ENCODE data around the gene RUSC1. TPM values are rescaled to one million over a fixed set of nuclear protein-coding genes. Genes with fewer than 3 reads are reported as not detected.
"Not testable (repeated sequence)": the region's sequence is repeated elsewhere in the genome, so short reads cannot be mapped to it uniquely, and the experiment has no call there.

RUSC1 gene
- polyA plus RNA-seq, 1 of the 3 experiments (the other 2 are of a cell fraction), result 49.9 TPM

GRCh38 chr1:155287987-155288543, 32.6 kb upstream of the RUSC1 start:
- ChIA-PET POLR2A (no interaction called here), CTCF (interaction anchor here (0.8 kb wide), 1 partner anchor 20 kb away, joined by 3 read pairs; the partner anchor contains the start of gene FDPS)
- H3K9ac ChIP-seq, result no peak overlapping the region
- H2AFZ ChIP-seq (ENCODE audit: low read depth), result no peak overlapping the region
- no peaks in the 10 kb centered on the region for H4K20me1 ChIP-seq (ENCODE audit: insufficient read depth)
- no peaks in the 10 kb centered on the region for H3K27me3 ChIP-seq (ENCODE audit: insufficient read depth)
- WGBS (ENCODE audit: low lambda C conversion rate), result 89% methylated on average over 14 of the region's 21 CpGs
- no peaks in the 10 kb centered on the region for H3K36me3 ChIP-seq (replicated peaks in 1 of 2; ENCODE audit: control insufficient read depth in 1 of 2, insufficient read depth in 2 of 2, low read length in 1 of 2)
- no peaks in the 10 kb centered on the region for H3K4me1 ChIP-seq (ENCODE audit: control insufficient read depth in 1 of 2, insufficient read depth in 2 of 2, low read depth in 1 of 2, low read length in 1 of 2)
- no peaks in the 10 kb centered on the region for H3F3A ChIP-seq (replicated peaks; ENCODE audit: insufficient read depth)
- H3K9me3 ChIP-seq, result no peaks in the 10 kb centered on the region
- H3K4me2 ChIP-seq, result no peak overlapping the region
- no peaks in the 10 kb centered on the region for H3K79me2 ChIP-seq (ENCODE audit: insufficient read depth)
- H3K9me2 ChIP-seq, result no peaks in the 10 kb centered on the region
- TF ChIP-seq RCOR1 (IDR thresholded peaks at IDR 0.05; ENCODE audit: low read length) (no peak), ZBTB33 (IDR thresholded peaks at IDR 0.05; ENCODE audit: borderline replicate concordance, low read depth) (no peak), TCF12 (IDR thresholded peaks at IDR 0.05) (no peak), MXI1 (IDR thresholded peaks at IDR 0.05; ENCODE audit: low read depth, low read length) (no peak), ELF1 (IDR thresholded peaks at IDR 0.05) (no peak), CHD2 (IDR thresholded peaks at IDR 0.05; ENCODE audit: low read length, partially characterized antibody) (no peak), EP300 (IDR thresholded peaks at IDR 0.05; ENCODE audit: borderline replicate concordance in 1 of 2, low read depth in 1 of 2, low read length in 1 of 2) (no peak), IRF3 (IDR thresholded peaks at IDR 0.05; ENCODE audit: low read depth, low read length) (no peak), SIN3A (IDR thresholded peaks at IDR 0.05; ENCODE audit: borderline replicate concordance, low read depth, low read length) (no peak), SMC3 (IDR thresholded peaks at IDR 0.05; ENCODE audit: low read depth, low read length) (no peak), GABPA (IDR thresholded peaks at IDR 0.05; ENCODE audit: low read depth) (no peak), RFX5 (IDR thresholded peaks at IDR 0.05; ENCODE audit: low read length) (no peak), NRF1 (IDR thresholded peaks at IDR 0.05; ENCODE audit: low read depth, low read length) (no peak), MEF2A (IDR thresholded peaks at IDR 0.05; ENCODE audit: borderline replicate concordance, low read depth) (no peak), RAD21 (IDR thresholded peaks at IDR 0.05; ENCODE audit: low read length) (no peak)
- H3K27ac ChIP-seq (ENCODE audit: low read depth in 2 of 2, low read length in 1 of 2), result no peak overlapping the region
- H3K4me3 ChIP-seq (ENCODE audit: low read depth in 2 of 2, low read length in 1 of 2), result no peak overlapping the region
- DNase-seq, result no peak

GRCh38 chr1:155291006-155291405, 29.7 kb upstream of the RUSC1 start:
- H3F3A ChIP-seq (replicated peaks; ENCODE audit: insufficient read depth); H4K20me1 ChIP-seq (ENCODE audit: insufficient read depth); H3K9me2 ChIP-seq; DNase-seq; H3K9me3 ChIP-seq; H3K9ac ChIP-seq; H3K79me2 ChIP-seq (ENCODE audit: insufficient read depth); H3K36me3 ChIP-seq (replicated peaks in 1 of 2; ENCODE audit: control insufficient read depth in 1 of 2, insufficient read depth in 2 of 2, low read length in 1 of 2); H3K4me1 ChIP-seq (ENCODE audit: control insufficient read depth in 1 of 2, insufficient read depth in 2 of 2, low read depth in 1 of 2, low read length in 1 of 2); H3K4me2 ChIP-seq; H3K4me3 ChIP-seq (ENCODE audit: low read depth in 2 of 2, low read length in 1 of 2); H3K27me3 ChIP-seq (ENCODE audit: insufficient read depth); POLR2A ChIA-PET; H2AFZ ChIP-seq (ENCODE audit: low read depth); H3K27ac ChIP-seq (ENCODE audit: low read depth in 2 of 2, low read length in 1 of 2): not testable (repeated sequence)
- CTCF ChIA-PET, result interaction anchor here (1.8 kb wide), 1 partner anchor 12 kb away, joined by 8 read pairs; no protein-coding TSS in a partner anchor
- WGBS (ENCODE audit: low lambda C conversion rate), result 75% methylated on average over 8 of the region's 10 CpGs

All from SK-N-SH (cell line).